ENCODE data around the gene GEN1.
A peak's percentile ranks its signal among the peaks of the same experiment; 100 is the strongest.

Gene GEN1

DNA sequence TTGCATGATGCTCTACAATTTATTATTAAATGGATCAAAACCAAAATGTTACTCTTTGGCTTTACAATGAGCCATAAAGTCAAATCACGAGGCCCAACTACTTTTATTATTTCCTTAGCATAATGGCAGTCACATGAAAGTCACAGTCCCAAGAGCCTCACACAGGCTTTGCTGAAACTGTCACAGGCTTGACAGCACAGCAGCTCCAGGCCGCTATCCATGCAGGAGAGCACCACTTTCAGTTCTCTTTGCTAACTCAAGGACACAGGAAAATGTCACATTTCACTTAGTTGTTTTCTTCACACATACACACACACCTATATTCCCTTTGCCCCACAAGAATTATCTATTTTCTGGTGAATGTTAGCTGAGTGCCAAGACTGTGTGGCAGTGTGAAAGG is 51.2 kb downstream of the GEN1 start:
- no peak overlapping the region for H2BK5ac ChIP-seq (ENCODE audit: low read length)
- peaks cover 0 to 6% (median 0%) of the 10 kb centered on the region in 3 experiments for H3K27me3 ChIP-seq (ENCODE audit: control insufficient read depth in 3 of 3, insufficient read depth in 3 of 3, low read depth in 1 of 3, low read length in 3 of 3)
- no peak overlapping the region for H3K14ac ChIP-seq (ENCODE audit: low read length)
- no peak overlapping the region for H3K9ac ChIP-seq (ENCODE audit: low read depth, low read length, poor library complexity)
- H3K27ac ChIP-seq (replicated peaks; ENCODE audit: low read length): no peak overlapping the region
- H3K4ac ChIP-seq (ENCODE audit: low read length): no peak overlapping the region
- H3K4me2 ChIP-seq (ENCODE audit: insufficient read depth, low read length, poor library complexity, severe bottlenecking): no peak overlapping the region
- no peak overlapping the region for H2BK12ac ChIP-seq (ENCODE audit: low read length)
- no peak overlapping the region for H4K8ac ChIP-seq (ENCODE audit: low read depth, low read length)
- H2BK120ac ChIP-seq (ENCODE audit: low read depth, low read length): no peak overlapping the region
- no peak overlapping the region for H2BK15ac ChIP-seq (ENCODE audit: low read length)
- H3K4me1 ChIP-seq (ENCODE audit: control insufficient read depth in 2 of 2, insufficient read depth in 1 of 2, low read depth in 1 of 2, low read length in 2 of 2): peaks cover under 1 to 2% of the 10 kb centered on the region in 2 donors
- H3K79me1 ChIP-seq (ENCODE audit: low read depth, low read length): no peaks in the 10 kb centered on the region
- H2AFZ ChIP-seq (ENCODE audit: low read length): no peak overlapping the region
- H4K91ac ChIP-seq (ENCODE audit: low read depth, low read length, poor library complexity): no peak overlapping the region
- H3K23ac ChIP-seq (ENCODE audit: low read depth, low read length, poor library complexity): no peak overlapping the region
- H3K9me3 ChIP-seq (replicated peaks in 1 of 2; ENCODE audit: control insufficient read depth in 2 of 2, insufficient read depth in 1 of 2, low read depth in 1 of 2, low read length in 2 of 2): no peaks in the 10 kb centered on the region
- no peak overlapping the region for H3K4me3 ChIP-seq (ENCODE audit: low read length in 2 of 2)
- no CpG with 5 or more reads among the region's 2 CpGs for WGBS, 2 donors (ENCODE audit: extremely low coverage in 2 of 2, insufficient read length in 2 of 2, insufficient replicate concordance in 1 of 2)
- H3K18ac ChIP-seq (ENCODE audit: low read length): no peak overlapping the region
- no peak for DNase-seq (ENCODE audit: low spot score)
- no peak overlapping the region for H2AK5ac ChIP-seq (ENCODE audit: low read depth, low read length)
- no peaks in the 10 kb centered on the region for H3K36me3 ChIP-seq (replicated peaks in 1 of 2; ENCODE audit: control insufficient read depth in 2 of 2, insufficient read depth in 2 of 2, low read length in 2 of 2)

DNA sequence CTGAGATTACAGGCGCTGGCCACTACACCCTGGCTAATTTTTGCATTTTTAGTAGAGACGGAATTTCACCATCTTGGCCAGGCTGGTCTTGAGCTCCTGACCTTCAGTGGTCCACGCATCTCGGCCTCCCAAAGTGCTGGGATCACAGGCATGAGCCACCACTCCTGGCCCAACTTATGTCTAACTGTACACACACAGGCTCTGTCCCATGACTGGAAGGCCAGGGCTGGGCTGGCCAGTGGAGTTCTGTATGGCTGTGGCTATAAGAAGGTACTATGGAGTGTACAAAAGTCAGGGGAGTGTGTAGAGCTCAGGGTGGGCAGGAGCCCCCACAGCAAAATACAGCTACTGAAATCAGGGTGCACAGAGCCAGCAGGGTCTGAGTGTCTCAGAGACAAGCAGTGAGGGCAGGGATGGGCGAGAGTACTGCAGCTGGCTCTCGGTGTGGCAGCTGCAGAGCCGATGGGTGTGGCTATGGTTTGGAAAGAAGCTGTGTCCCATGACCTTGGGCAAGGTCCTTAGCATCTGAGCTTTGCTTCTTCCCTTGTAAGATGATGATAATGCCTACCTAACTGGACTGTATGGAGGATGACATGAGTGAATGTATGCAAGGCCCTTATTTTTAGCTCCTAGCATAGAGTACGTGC is 51.9 kb downstream of the GEN1 start:
- Histone ChIP-seq H3K4ac (ENCODE audit: low read length) (no peak overlapping the region), H3K9me3 (replicated peaks in 1 of 2; ENCODE audit: control insufficient read depth in 2 of 2, insufficient read depth in 1 of 2, low read depth in 1 of 2, low read length in 2 of 2) (no peaks in the 10 kb centered on the region), H3K27me3 (ENCODE audit: control insufficient read depth in 3 of 3, insufficient read depth in 3 of 3, low read depth in 1 of 3, low read length in 3 of 3) (peaks cover 0 to 6% (median 0%) of the 10 kb centered on the region in 3 experiments), H3K79me1 (ENCODE audit: low read depth, low read length) (no peaks in the 10 kb centered on the region), H2AK5ac (ENCODE audit: low read depth, low read length) (no peak overlapping the region), H2BK12ac (ENCODE audit: low read length) (no peak overlapping the region), H3K18ac (ENCODE audit: low read length) (no peak overlapping the region), H2AFZ (ENCODE audit: low read length) (no peak overlapping the region), H4K8ac (ENCODE audit: low read depth, low read length) (no peak overlapping the region), H3K9ac (ENCODE audit: low read depth, low read length, poor library complexity) (no peak overlapping the region), H2BK15ac (ENCODE audit: low read length) (no peak overlapping the region), H2BK5ac (ENCODE audit: low read length) (no peak overlapping the region), H2BK120ac (ENCODE audit: low read depth, low read length) (no peak overlapping the region), H3K14ac (ENCODE audit: low read length) (no peak overlapping the region), H3K23ac (ENCODE audit: low read depth, low read length, poor library complexity) (no peak overlapping the region), H3K4me2 (ENCODE audit: insufficient read depth, low read length, poor library complexity, severe bottlenecking) (no peak overlapping the region), H3K36me3 (replicated peaks in 1 of 2; ENCODE audit: control insufficient read depth in 2 of 2, insufficient read depth in 2 of 2, low read length in 2 of 2) (no peaks in the 10 kb centered on the region), H4K91ac (ENCODE audit: low read depth, low read length, poor library complexity) (no peak overlapping the region), H3K4me1 (ENCODE audit: control insufficient read depth in 2 of 2, insufficient read depth in 1 of 2, low read depth in 1 of 2, low read length in 2 of 2) (peaks cover 0 to under 1% of the 10 kb centered on the region in 2 donors), H3K27ac (replicated peaks; ENCODE audit: low read length) (no peak overlapping the region), H3K4me3 (ENCODE audit: low read length in 2 of 2) (no peak overlapping the region)
- no peak for DNase-seq (ENCODE audit: low spot score)
- no CpG with 5 or more reads among the region's 8 CpGs for WGBS, 2 donors (ENCODE audit: extremely low coverage in 2 of 2, insufficient read length in 2 of 2, insufficient replicate concordance in 1 of 2)

DNA sequence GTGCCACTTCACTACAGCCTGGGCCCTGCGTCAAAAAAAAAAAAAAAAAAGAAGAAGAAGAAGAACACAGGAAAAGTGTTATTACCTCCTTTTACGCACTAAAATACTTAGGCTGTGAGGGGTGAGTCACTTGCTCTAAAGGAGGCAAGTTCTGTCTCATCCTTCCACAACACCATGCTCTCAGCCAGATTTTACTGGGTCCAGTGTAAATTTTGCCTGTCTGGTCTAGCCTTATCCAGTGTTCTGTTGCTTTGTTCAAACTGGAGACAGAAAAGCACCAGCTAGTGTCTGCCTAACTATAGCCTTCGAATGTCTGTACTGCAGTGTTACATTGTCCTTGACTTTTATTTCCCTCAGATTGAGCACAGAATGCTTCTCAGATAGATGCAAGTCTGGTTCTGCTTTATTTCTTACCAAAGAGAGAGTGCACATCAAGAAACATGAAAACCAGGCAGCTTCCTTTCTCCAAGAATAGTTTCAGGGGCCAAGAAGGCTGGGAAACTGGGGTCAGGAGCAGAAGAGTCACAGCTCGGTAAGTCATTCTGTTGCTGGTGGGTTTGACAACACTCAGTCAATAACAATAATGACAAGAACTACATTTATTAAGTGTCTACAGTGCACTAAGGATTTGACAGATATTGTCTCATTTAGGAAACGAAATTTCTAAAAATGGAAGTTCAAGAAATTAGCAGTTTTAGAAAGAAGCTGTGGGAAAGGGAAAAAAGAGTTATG is 59.2 kb downstream of the GEN1 start:
- Histone ChIP-seq H2BK12ac (ENCODE audit: low read length) (no peak overlapping the region), H3K36me3 (replicated peaks in 1 of 2; ENCODE audit: control insufficient read depth in 2 of 2, insufficient read depth in 2 of 2, low read length in 2 of 2) (no peaks in the 10 kb centered on the region), H2BK15ac (ENCODE audit: low read length) (no peak overlapping the region), H3K18ac (ENCODE audit: low read length) (no peak overlapping the region), H2BK120ac (ENCODE audit: low read depth, low read length) (no peak overlapping the region), H3K9me3 (replicated peaks in 1 of 2; ENCODE audit: control insufficient read depth in 2 of 2, insufficient read depth in 1 of 2, low read depth in 1 of 2, low read length in 2 of 2) (no peaks in the 10 kb centered on the region), H3K23ac (ENCODE audit: low read depth, low read length, poor library complexity) (no peak overlapping the region), H2BK5ac (ENCODE audit: low read length) (no peak overlapping the region), H3K27ac (replicated peaks; ENCODE audit: low read length) (no peak overlapping the region), H4K91ac (ENCODE audit: low read depth, low read length, poor library complexity) (no peak overlapping the region), H3K14ac (ENCODE audit: low read length) (no peak overlapping the region), H3K4me2 (ENCODE audit: insufficient read depth, low read length, poor library complexity, severe bottlenecking) (no peak overlapping the region), H3K9ac (ENCODE audit: low read depth, low read length, poor library complexity) (no peak overlapping the region), H3K4me1 (ENCODE audit: control insufficient read depth in 2 of 2, insufficient read depth in 1 of 2, low read depth in 1 of 2, low read length in 2 of 2) (peaks cover 5 to 18% of the 10 kb centered on the region in 2 donors), H4K8ac (ENCODE audit: low read depth, low read length) (no peak overlapping the region), H3K4me3 (ENCODE audit: low read length in 2 of 2) (no peak overlapping the region), H3K4ac (ENCODE audit: low read length) (no peak overlapping the region), H2AK5ac (ENCODE audit: low read depth, low read length) (no peak overlapping the region), H3K27me3 (ENCODE audit: control insufficient read depth in 3 of 3, insufficient read depth in 3 of 3, low read depth in 1 of 3, low read length in 3 of 3) (no peaks in the 10 kb centered on the region), H2AFZ (ENCODE audit: low read length) (peak overlapping the region; percentile 41), H3K79me1 (ENCODE audit: low read depth, low read length) (no peaks in the 10 kb centered on the region)
- DNase-seq (ENCODE audit: low spot score): no peak
- no CpG with 5 or more reads among the region's 5 CpGs for WGBS, 2 donors (ENCODE audit: extremely low coverage in 2 of 2, insufficient read length in 2 of 2, insufficient replicate concordance in 1 of 2)

DNA sequence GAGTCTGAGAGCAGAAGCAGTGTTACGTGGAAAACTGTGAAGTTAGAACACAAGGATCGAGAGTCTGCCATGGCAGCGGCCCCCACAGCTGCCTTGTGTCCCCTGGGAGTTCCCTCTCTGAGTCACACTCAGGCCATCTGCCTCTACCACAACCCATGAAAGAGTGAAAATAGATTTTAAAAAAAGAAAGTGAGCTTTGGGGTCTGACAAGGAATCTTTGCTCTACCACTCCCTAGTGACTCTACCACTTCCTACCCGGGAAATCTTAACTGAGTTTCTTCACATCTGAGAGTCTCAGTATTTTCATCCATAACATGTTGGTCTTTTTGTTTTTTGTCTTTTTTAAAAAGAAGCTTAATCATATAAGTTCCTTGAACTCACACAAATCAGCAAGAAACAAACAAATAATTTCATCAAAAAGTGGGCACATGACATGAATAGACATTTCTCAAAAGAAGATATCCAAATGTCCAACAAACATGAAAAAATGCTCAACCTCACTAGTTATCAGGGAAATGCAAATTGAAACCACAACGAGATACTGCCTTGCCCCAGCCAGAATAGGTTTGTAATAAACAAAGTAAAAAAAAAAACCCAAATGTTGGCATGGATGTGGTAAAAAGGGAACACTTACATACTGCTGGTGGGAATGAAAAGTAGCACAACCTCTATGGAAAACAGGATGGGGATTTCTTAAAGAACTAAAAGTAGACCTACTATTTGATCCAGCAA is 60.0 kb downstream of the GEN1 start:
- no peak overlapping the region for H3K4ac ChIP-seq (ENCODE audit: low read length)
- H3K9ac ChIP-seq (ENCODE audit: low read depth, low read length, poor library complexity): no peak overlapping the region
- no peaks in the 10 kb centered on the region for H3K27me3 ChIP-seq (ENCODE audit: control insufficient read depth in 3 of 3, insufficient read depth in 3 of 3, low read depth in 1 of 3, low read length in 3 of 3)
- no peak overlapping the region for H3K14ac ChIP-seq (ENCODE audit: low read length)
- H3K79me1 ChIP-seq (ENCODE audit: low read depth, low read length): no peaks in the 10 kb centered on the region
- no peaks in the 10 kb centered on the region for H3K9me3 ChIP-seq (replicated peaks in 1 of 2; ENCODE audit: control insufficient read depth in 2 of 2, insufficient read depth in 1 of 2, low read depth in 1 of 2, low read length in 2 of 2)
- H4K91ac ChIP-seq (ENCODE audit: low read depth, low read length, poor library complexity): no peak overlapping the region
- no peak overlapping the region for H2BK5ac ChIP-seq (ENCODE audit: low read length)
- H3K23ac ChIP-seq (ENCODE audit: low read depth, low read length, poor library complexity): no peak overlapping the region
- no peak overlapping the region for H2BK120ac ChIP-seq (ENCODE audit: low read depth, low read length)
- H3K4me3 ChIP-seq (ENCODE audit: low read length in 2 of 2): no peak overlapping the region
- no peak overlapping the region for H3K27ac ChIP-seq (replicated peaks; ENCODE audit: low read length)
- H3K4me1 ChIP-seq (ENCODE audit: control insufficient read depth in 2 of 2, insufficient read depth in 1 of 2, low read depth in 1 of 2, low read length in 2 of 2): peaks cover 5 to 18% of the 10 kb centered on the region in 2 donors
- no peak overlapping the region for H3K18ac ChIP-seq (ENCODE audit: low read length)
- no peak overlapping the region for H2AK5ac ChIP-seq (ENCODE audit: low read depth, low read length)
- no peak overlapping the region for H4K8ac ChIP-seq (ENCODE audit: low read depth, low read length)
- no peak overlapping the region for H3K4me2 ChIP-seq (ENCODE audit: insufficient read depth, low read length, poor library complexity, severe bottlenecking)
- no CpG with 5 or more reads among the region's 5 CpGs for WGBS, 2 donors (ENCODE audit: extremely low coverage in 2 of 2, insufficient read length in 2 of 2, insufficient replicate concordance in 1 of 2)
- H2AFZ ChIP-seq (ENCODE audit: low read length): no peak overlapping the region
- H2BK12ac ChIP-seq (ENCODE audit: low read length): no peak overlapping the region
- DNase-seq (ENCODE audit: low spot score): no peak
- H2BK15ac ChIP-seq (ENCODE audit: low read length): no peak overlapping the region
- no peaks in the 10 kb centered on the region for H3K36me3 ChIP-seq (replicated peaks in 1 of 2; ENCODE audit: control insufficient read depth in 2 of 2, insufficient read depth in 2 of 2, low read length in 2 of 2)
